ENCODE results near the gene ACAA2.
"Not testable (repeated sequence)": the region's sequence is repeated elsewhere in the genome, so short reads cannot be mapped to it uniquely, and the experiment has no call there.

GRCh38 chr18:49837316-49837835, 24.0 kb upstream of the ACAA2 start:
- not testable (repeated sequence) for TF ChIP-seq ZBTB33 (IDR thresholded peaks at IDR 0.05; ENCODE audit: extremely low read depth, insufficient replicate concordance, low read length); ZFX (IDR thresholded peaks at IDR 0.05); POLR2A (IDR thresholded peaks at IDR 0.05; ENCODE audit: borderline replicate concordance, extremely low read depth, insufficient read depth, insufficient read length); CTCF (IDR thresholded peaks at IDR 0.05 in 2 of 3, conservative IDR thresholded peaks at IDR 0.05 in 1 of 3; ENCODE audit: borderline replicate concordance in 1 of 3, insufficient read depth in 1 of 3, low read depth in 2 of 3, low read length in 2 of 3); EZH2phosphoT487 (IDR thresholded peaks at IDR 0.05; ENCODE audit: borderline replicate concordance); REST (IDR thresholded peaks at IDR 0.05; ENCODE audit: low read depth)
